Measurements from ENCODE around the gene CCDC107. TPM values are rescaled to one million over a fixed set of nuclear protein-coding genes. Genes with fewer than 3 reads are reported as not detected.

CCDC107 gene
- 24.5 to 32.3 TPM (median 29.5 TPM) in 5 replicates for total RNA-seq (2022; extraction: Qiagen RNA extraction)

GRCh38 chr9:35658137-35658967, at the start of gene CCDC107:
TSS of gene CCDC107 (plus strand) at chr9:35658292. CDS start at chr9:35658380, 88 bp downstream.

GRCh38 chr9:35618325-35618727, 39.8 kb upstream of the CCDC107 start, which contains the start of gene CD72:
TSS of gene CD72 (minus strand) at chr9:35618413. CDS start at chr9:35618303, 110 bp downstream.

GRCh38 chr9:35650341-35651158, 7.5 kb upstream of the CCDC107 start, which contains the start of gene SIT1:
TSS of gene SIT1 (minus strand) at chr9:35650931. CDS start at chr9:35650853, 78 bp downstream.

GRCh38 chr9:35657546-35658136, 451 bp upstream of the CCDC107 start, which contains the start of gene RMRP:
TSS of gene RMRP (minus strand) at chr9:35658019.

GRCh38 chr9:35664531-35665470, 6.7 kb downstream of the CCDC107 start, which contains the start of gene ARHGEF39:
TSS of gene ARHGEF39 (minus strand) at chr9:35665195. CDS start at chr9:35665169, 26 bp downstream.

GRCh38 chr9:35673132-35674024, 15.3 kb downstream of the CCDC107 start, which contains the start of gene CA9:
TSS of gene CA9 (plus strand) at chr9:35673928. CDS start at chr9:35673960, 32 bp downstream.

GRCh38 chr9:35689542-35690293, 31.6 kb downstream of the CCDC107 start, which contains the start of gene TPM2:
TSS of gene TPM2 (minus strand) at chr9:35689925. CDS start at chr9:35689817, 108 bp downstream.

Other genes with a start within 250 kb of the CCDC107 start
- gene RUSC2, start 168.2 kb upstream of the CCDC107 start, total RNA-seq (2022; extraction: Qiagen RNA extraction) = 19.6 to 36.1 TPM (median 33.1 TPM) in 5 replicates
- 19.4 to 32.8 TPM (median 30.3 TPM) in 5 replicates for gene TESK1, start 53.0 kb upstream of the CCDC107 start, total RNA-seq (2022; extraction: Qiagen RNA extraction)
- gene CD72, start 39.9 kb upstream of the CCDC107 start, total RNA-seq (2022; extraction: Qiagen RNA extraction) = 0.18 to 0.42 TPM (median 0.29 TPM) in 4 of 5 replicates, not detected in the other
- not detected in 5 replicates for gene SIT1, start 7.4 kb upstream of the CCDC107 start, total RNA-seq (2022; extraction: Qiagen RNA extraction)
- gene RMRP, start 273 bp upstream of the CCDC107 start, total RNA-seq (2022; extraction: Qiagen RNA extraction) = 4.7 to 10.3 TPM (median 5.3 TPM) in 3 of 5 replicates, not detected in the others
- gene ARHGEF39, start 6.9 kb downstream of the CCDC107 start, total RNA-seq (2022; extraction: Qiagen RNA extraction) = 11.5 to 16.2 TPM (median 15.4 TPM) in 5 replicates
- gene CA9, start 15.6 kb downstream of the CCDC107 start, total RNA-seq (2022; extraction: Qiagen RNA extraction) = 5.6 to 10.5 TPM (median 8.9 TPM) in 5 replicates
- 663 to 742 TPM (median 711 TPM) in 5 replicates for gene TPM2, start 31.6 kb downstream of the CCDC107 start, total RNA-seq (2022; extraction: Qiagen RNA extraction)
- gene TLN1, start 73.9 kb downstream of the CCDC107 start, total RNA-seq (2022; extraction: Qiagen RNA extraction) = 103 to 127 TPM (median 113 TPM) in 5 replicates
- gene CREB3, start 74.4 kb downstream of the CCDC107 start, total RNA-seq (2022; extraction: Qiagen RNA extraction) = 52.5 to 59.5 TPM (median 55.6 TPM) in 5 replicates
- 22.8 to 39.1 TPM (median 34.1 TPM) in 5 replicates for gene GBA2, start 90.9 kb downstream of the CCDC107 start, total RNA-seq (2022; extraction: Qiagen RNA extraction)
- gene RGP1, start 91.0 kb downstream of the CCDC107 start, total RNA-seq (2022; extraction: Qiagen RNA extraction) = 11.9 to 19.3 TPM (median 18.8 TPM) in 5 replicates
- not detected in 5 replicates for gene MSMP, start 96.0 kb downstream of the CCDC107 start, total RNA-seq (2022; extraction: Qiagen RNA extraction)
- gene NPR2, start 133.3 kb downstream of the CCDC107 start, total RNA-seq (2022; extraction: Qiagen RNA extraction) = 3.6 to 6.2 TPM (median 5.0 TPM) in 5 replicates
- gene SPAG8, start 154.0 kb downstream of the CCDC107 start, total RNA-seq (2022; extraction: Qiagen RNA extraction) = 0.24 to 0.51 TPM (median 0.34 TPM) in 5 replicates
- gene HINT2, start 156.8 kb downstream of the CCDC107 start, total RNA-seq (2022; extraction: Qiagen RNA extraction) = 73.2 to 94.8 TPM (median 82.2 TPM) in 5 replicates
- not detected in 5 replicates for gene FAM221B, start 170.4 kb downstream of the CCDC107 start, total RNA-seq (2022; extraction: Qiagen RNA extraction)
- gene TMEM8B, start 170.9 kb downstream of the CCDC107 start, total RNA-seq (2022; extraction: Qiagen RNA extraction) = 2.1 to 4.5 TPM (median 3.6 TPM) in 5 replicates
- not detected in 5 replicates for gene OR13J1, start 212.1 kb downstream of the CCDC107 start, total RNA-seq (2022; extraction: Qiagen RNA extraction)
- gene HRCT1, start 247.9 kb downstream of the CCDC107 start, total RNA-seq (2022; extraction: Qiagen RNA extraction) = 0.14 to 0.40 TPM (median 0.18 TPM) in 5 replicates